Neural cell (in vitro differentiated cells): ENCODE results near the gene SCAP. TPM values are rescaled to one million over a fixed set of nuclear protein-coding genes. Genes with fewer than 3 reads are reported as not detected.

Experiments used
- H2AFZ ChIP-seq: fragments of 200-600, 300-800 bp; sonication (generic), shearing (Covaris generic); 2 replicates; pipeline ENCODE4 v1.6.0; 2014; ENCODE audit warnings: low read depth, mild to moderate bottlenecking, antibody characterized with exemption, low read length, moderate library complexity
- H3F3A ChIP-seq: fragments of 200-600 bp; shearing (Covaris generic); 2 replicates; pipeline ENCODE4 v1.6.1; 2016; ENCODE audit warnings: mild to moderate bottlenecking, moderate library complexity, mixed read lengths, antibody characterized with exemption, low read length; ENCODE audit not compliant: insufficient read depth, poor library complexity, severe bottlenecking
- H3K27ac ChIP-seq: fragments of 200-600, 300-800 bp; sonication (generic), shearing (Covaris generic); 2 replicates; pipeline ENCODE4 v1.5.1; 2014; ENCODE audit warnings: mild to moderate bottlenecking, low read length, moderate library complexity
- H3K27me3 ChIP-seq: fragments of 300-800, 200-600 bp; sonication (generic), shearing (Covaris generic); 2 replicates; pipeline ENCODE4 v1.6.0; 2014; ENCODE audit warnings: mild to moderate bottlenecking, low read depth, low read length, moderate library complexity; ENCODE audit not compliant: insufficient read depth
- H3K36me3 ChIP-seq: fragments of 300-800, 200-600 bp; sonication (generic), shearing (Covaris generic); 2 replicates; pipeline ENCODE4 v1.5.1; 2014; ENCODE audit warnings: mild to moderate bottlenecking, antibody characterized with exemption, low read length, moderate library complexity; ENCODE audit not compliant: insufficient read depth
- H3K4me2 ChIP-seq: fragments of 300-800, 200-600 bp; sonication (generic), shearing (Covaris generic); 2 replicates; pipeline ENCODE4 v1.6.0; 2014; ENCODE audit warnings: mild to moderate bottlenecking, low read length
- H3K4me3 ChIP-seq: fragments of 300-800, 200-600 bp; sonication (generic), shearing (Covaris generic); 2 replicates; pipeline ENCODE4 v1.5.1; 2014; ENCODE audit warnings: mild to moderate bottlenecking, low read length, moderate library complexity
- H3K79me2 ChIP-seq: fragments of 200-600 bp; shearing (Covaris generic); replicated peaks from 2 replicates; pipeline ENCODE4 v1.6.0; 2014; ENCODE audit warnings: mild to moderate bottlenecking, low read length, moderate library complexity; ENCODE audit not compliant: insufficient read depth
- H3K9ac ChIP-seq: fragments of 300-800, 200-600 bp; sonication (generic), shearing (Covaris generic); 2 replicates; pipeline ENCODE4 v1.6.1; 2016; ENCODE audit warnings: mild to moderate bottlenecking, low read length, mixed read lengths
- H3K9me2 ChIP-seq: fragments of 200-600 bp; shearing (Covaris generic); 2 replicates; pipeline ENCODE4 v1.6.1; 2016; ENCODE audit warnings: mild to moderate bottlenecking, low read length, mixed read lengths; ENCODE audit not compliant: insufficient read depth
- H3K9me3 ChIP-seq: fragments of 200-600, 300-800 bp; sonication (generic), shearing (Covaris generic); 2 replicates; pipeline ENCODE4 v1.6.1; 2016; ENCODE audit warnings: mild to moderate bottlenecking, mixed run types, low read length, moderate library complexity, mixed read lengths
- H4K20me1 ChIP-seq: fragments of 200-600 bp; shearing (Covaris generic); 2 replicates; pipeline ENCODE4 v1.6.1; 2016; ENCODE audit warnings: mild to moderate bottlenecking, mixed run types; ENCODE audit not compliant: insufficient read depth
- EP300 ChIP-seq: fragments of 450-650 bp; conservative IDR thresholded peaks from 2 replicates; pipeline ENCODE4 v1.6.1; 2014; ENCODE audit warnings: antibody characterized with exemption, mild to moderate bottlenecking, moderate library complexity; ENCODE audit not compliant: poor library complexity, severe bottlenecking
- EZH2 ChIP-seq: fragments of 200-600, 300-800 bp; shearing (Covaris generic), sonication (generic); IDR thresholded peaks from 2 replicates; pipeline ENCODE4 v1.6.1; 2014; ENCODE audit warnings: antibody characterized with exemption, low read length, borderline replicate concordance, mild to moderate bottlenecking; ENCODE audit not compliant: insufficient read depth, poor library complexity, severe bottlenecking
- MXI1 ChIP-seq: fragments of 450-650 bp; conservative IDR thresholded peaks from 2 replicates; pipeline ENCODE4 v1.6.1; 2014; ENCODE audit warnings: antibody characterized with exemption, mild to moderate bottlenecking; ENCODE audit not compliant: poor library complexity, severe bottlenecking
- POLR2AphosphoS5 ChIP-seq: IDR thresholded peaks from 2 replicates; pipeline ENCODE4 v1.6.1; 2012
- RAD21 ChIP-seq: fragments of 450-650 bp; conservative IDR thresholded peaks from 2 replicates; pipeline ENCODE4 v1.6.1; 2014; ENCODE audit warnings: antibody characterized with exemption, mild to moderate bottlenecking, moderate library complexity
- SMC3 ChIP-seq: fragments of 450-650 bp; conservative IDR thresholded peaks from 2 replicates; pipeline ENCODE4 v1.6.1; 2014; ENCODE audit warnings: antibody characterized with exemption, mild to moderate bottlenecking, moderate library complexity; ENCODE audit not compliant: poor library complexity
- TAF1 ChIP-seq: IDR thresholded peaks from 2 replicates; pipeline ENCODE4 v1.6.1; 2012; ENCODE audit warnings: low read depth
- polyA plus RNA-seq: library from polyadenylated mRNA; depleted of rRNA; stranded (reverse); fragments of >200 nt; gene quantifications from 2 replicates; pipeline ENCODE4 v1.2.3, GENCODE V29; 2014
- TF ChIP-seq, protein P1 (sequence below): fragments of 450-650 bp; IDR thresholded peaks from 2 replicates; pipeline ENCODE4 v1.5.1; 2014; ENCODE audit warnings: antibody characterized with exemption, mild to moderate bottlenecking, moderate library complexity; ENCODE audit not compliant: poor library complexity, severe bottlenecking
- TF ChIP-seq, protein P2 (sequence below): IDR thresholded peaks from 2 replicates; pipeline ENCODE4 v1.6.1; 2012; ENCODE audit warnings: borderline replicate concordance

Gene SCAP
- polyA plus RNA-seq, 1 donor from 2014 or later = 58.0 TPM

DNA sequence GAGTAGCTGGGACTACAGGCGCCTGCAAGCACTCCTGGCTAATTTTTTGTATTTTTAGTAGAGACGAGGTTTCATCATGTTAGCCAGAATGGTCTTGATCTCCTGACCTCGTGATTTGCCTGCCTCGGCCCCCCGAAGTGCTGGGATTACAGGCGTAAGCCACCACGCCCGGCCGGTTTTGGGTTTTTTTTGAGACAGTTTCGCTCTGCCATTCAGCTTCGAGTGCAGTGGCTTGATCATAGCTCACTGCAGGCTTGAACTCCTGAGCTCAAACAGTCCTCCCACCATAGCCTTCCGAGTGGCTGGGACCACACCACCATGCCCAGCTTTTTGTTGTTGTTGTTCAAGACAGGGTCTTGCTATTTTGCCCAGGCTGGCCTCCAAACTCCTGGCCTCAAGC is 16.0 kb upstream of the SCAP start:
- Histone ChIP-seq H3F3A (no peaks in the 10 kb centered on the region), H3K79me2 (no peaks in the 10 kb centered on the region), H3K9me2 (no peaks in the 10 kb centered on the region), H3K27ac (no peak overlapping the region), H3K9ac (no peak overlapping the region), H3K27me3 (no peaks in the 10 kb centered on the region), H3K9me3 (no peaks in the 10 kb centered on the region), H3K36me3 (no peaks in the 10 kb centered on the region), H4K20me1 (no peaks in the 10 kb centered on the region), H2AFZ (no peak overlapping the region), H3K4me3 (no peak overlapping the region), H3K4me2 (no peak overlapping the region)
- TF ChIP-seq EP300 (no peak), TAF1 (no peak), POLR2AphosphoS5 (no peak), EZH2 (no peak), RAD21 (no peak), SMC3 (no peak), MXI1 (no peak)
- TF ChIP-seq, protein P1, sequence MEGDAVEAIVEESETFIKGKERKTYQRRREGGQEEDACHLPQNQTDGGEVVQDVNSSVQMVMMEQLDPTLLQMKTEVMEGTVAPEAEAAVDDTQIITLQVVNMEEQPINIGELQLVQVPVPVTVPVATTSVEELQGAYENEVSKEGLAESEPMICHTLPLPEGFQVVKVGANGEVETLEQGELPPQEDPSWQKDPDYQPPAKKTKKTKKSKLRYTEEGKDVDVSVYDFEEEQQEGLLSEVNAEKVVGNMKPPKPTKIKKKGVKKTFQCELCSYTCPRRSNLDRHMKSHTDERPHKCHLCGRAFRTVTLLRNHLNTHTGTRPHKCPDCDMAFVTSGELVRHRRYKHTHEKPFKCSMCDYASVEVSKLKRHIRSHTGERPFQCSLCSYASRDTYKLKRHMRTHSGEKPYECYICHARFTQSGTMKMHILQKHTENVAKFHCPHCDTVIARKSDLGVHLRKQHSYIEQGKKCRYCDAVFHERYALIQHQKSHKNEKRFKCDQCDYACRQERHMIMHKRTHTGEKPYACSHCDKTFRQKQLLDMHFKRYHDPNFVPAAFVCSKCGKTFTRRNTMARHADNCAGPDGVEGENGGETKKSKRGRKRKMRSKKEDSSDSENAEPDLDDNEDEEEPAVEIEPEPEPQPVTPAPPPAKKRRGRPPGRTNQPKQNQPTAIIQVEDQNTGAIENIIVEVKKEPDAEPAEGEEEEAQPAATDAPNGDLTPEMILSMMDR = no peak
- TF ChIP-seq, protein P2, sequence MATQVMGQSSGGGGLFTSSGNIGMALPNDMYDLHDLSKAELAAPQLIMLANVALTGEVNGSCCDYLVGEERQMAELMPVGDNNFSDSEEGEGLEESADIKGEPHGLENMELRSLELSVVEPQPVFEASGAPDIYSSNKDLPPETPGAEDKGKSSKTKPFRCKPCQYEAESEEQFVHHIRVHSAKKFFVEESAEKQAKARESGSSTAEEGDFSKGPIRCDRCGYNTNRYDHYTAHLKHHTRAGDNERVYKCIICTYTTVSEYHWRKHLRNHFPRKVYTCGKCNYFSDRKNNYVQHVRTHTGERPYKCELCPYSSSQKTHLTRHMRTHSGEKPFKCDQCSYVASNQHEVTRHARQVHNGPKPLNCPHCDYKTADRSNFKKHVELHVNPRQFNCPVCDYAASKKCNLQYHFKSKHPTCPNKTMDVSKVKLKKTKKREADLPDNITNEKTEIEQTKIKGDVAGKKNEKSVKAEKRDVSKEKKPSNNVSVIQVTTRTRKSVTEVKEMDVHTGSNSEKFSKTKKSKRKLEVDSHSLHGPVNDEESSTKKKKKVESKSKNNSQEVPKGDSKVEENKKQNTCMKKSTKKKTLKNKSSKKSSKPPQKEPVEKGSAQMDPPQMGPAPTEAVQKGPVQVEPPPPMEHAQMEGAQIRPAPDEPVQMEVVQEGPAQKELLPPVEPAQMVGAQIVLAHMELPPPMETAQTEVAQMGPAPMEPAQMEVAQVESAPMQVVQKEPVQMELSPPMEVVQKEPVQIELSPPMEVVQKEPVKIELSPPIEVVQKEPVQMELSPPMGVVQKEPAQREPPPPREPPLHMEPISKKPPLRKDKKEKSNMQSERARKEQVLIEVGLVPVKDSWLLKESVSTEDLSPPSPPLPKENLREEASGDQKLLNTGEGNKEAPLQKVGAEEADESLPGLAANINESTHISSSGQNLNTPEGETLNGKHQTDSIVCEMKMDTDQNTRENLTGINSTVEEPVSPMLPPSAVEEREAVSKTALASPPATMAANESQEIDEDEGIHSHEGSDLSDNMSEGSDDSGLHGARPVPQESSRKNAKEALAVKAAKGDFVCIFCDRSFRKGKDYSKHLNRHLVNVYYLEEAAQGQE = no peak

DNA sequence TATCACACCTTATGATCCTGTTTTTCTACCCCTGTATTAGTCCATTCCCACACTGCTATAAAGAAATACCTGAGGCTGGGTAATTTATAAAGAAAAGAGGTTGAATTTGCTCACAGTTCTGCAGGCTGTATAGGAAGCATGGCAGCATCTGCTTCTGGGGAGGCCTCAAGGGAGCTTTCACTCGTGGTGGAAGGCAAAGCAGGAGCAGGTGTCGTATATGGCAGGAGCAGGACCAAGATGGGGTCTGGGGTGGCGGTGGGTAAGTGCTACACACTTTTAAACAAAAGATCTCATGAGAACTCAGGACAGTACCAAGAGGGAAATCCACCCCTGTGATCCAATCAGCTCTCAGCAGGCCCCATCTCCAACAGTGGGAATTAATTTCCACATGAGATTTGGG is 15.4 kb upstream of the SCAP start:
- no peak overlapping the region for H3K4me3 ChIP-seq
- TF ChIP-seq, protein P1 = no peak
- TF ChIP-seq, protein P2 = no peak
- TF ChIP-seq MXI1 (no peak), TAF1 (no peak), EZH2 (no peak), EP300 (no peak), RAD21 (no peak), POLR2AphosphoS5 (no peak), SMC3 (no peak)
- H3K9me3 ChIP-seq = no peaks in the 10 kb centered on the region
- no peaks in the 10 kb centered on the region for H3K27me3 ChIP-seq
- no peaks in the 10 kb centered on the region for H3F3A ChIP-seq
- no peaks in the 10 kb centered on the region for H4K20me1 ChIP-seq
- H2AFZ ChIP-seq = no peak overlapping the region
- H3K4me2 ChIP-seq = no peak overlapping the region
- no peaks in the 10 kb centered on the region for H3K9me2 ChIP-seq
- no peak overlapping the region for H3K9ac ChIP-seq
- no peak overlapping the region for H3K27ac ChIP-seq
- H3K36me3 ChIP-seq = no peaks in the 10 kb centered on the region
- no peaks in the 10 kb centered on the region for H3K79me2 ChIP-seq
